ENCODE measurements around the gene RANBP17. TPM values are rescaled to one million over a fixed set of nuclear protein-coding genes. Genes with fewer than 3 reads are reported as not detected.
A peak's percentile ranks its signal among the peaks of the same experiment; 100 is the strongest.

The RANBP17 gene
- total and polyA plus RNA-seq, 12 donors = 5.5 to 119 (median 22.2) TPM

DNA sequence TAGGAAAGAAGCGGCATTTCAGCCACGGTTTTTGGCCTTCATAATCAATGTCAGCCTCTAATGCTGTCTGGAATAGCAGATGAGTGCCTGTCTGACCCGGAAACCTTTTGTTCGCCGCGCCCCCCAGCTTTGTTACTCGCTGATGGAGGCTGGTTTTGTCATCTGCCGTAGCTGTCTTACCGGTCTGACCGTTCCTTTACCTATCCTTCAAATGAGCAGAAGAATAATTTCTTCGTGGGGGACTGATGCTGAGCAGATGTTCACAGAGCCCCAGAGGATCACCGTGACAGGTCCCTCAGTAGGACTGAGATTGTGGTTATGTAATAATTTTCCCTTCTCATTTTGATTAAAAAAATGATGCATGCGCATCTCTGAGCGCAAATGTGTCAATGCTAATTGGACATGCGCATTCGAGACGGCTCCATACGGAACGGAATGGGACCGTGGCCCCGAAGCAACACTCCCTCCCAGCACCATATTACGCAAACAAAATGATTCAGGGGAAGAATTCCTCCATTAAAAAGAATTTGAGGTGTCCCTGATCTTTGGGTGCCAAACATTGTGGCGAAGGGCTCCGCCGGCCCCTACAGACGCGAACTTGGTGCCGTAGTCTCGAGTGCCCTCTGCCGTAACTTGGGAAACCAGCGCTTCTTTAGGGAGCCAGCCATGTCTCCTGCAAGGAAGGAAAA lies 474.8 kb downstream of the RANBP17 start:
- DNase-seq = peak in 6 of 7 donors; percentile 26 to 60 (median 44)

DNA sequence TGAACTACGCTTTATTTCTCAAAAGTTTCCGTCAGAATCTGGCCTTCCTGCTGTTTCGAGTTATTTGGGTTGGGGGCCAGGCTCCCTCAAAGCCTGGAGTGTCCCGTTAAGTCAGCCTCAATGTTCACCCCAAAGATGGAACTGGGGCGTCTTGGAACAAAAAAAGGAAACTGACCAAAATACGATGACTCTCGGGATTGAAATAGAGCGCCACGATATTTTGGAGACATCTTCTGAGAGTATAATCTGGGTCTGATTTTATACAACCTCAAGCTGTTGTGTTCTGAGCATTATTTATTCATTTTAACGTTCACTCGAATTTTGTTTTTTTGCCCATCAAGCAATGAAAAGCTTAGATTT lies 475.4 kb downstream of the RANBP17 start:
- 22 to 36% (median 30%) methylated on average over 11 of the region's 11 CpGs for WGBS, 4 donors
- DNase-seq = no peak
- intact Hi-C loops (cut with DNase I) = loop anchor here in 1 of 2 donors (10.0 kb wide), 1 partner anchor 122 kb away; no protein-coding TSS in a partner anchor
- Histone ChIP-seq H3K9me3 (replicated peaks in 1 of 3) (no peaks in the 10 kb centered on the region), H3K27ac (no peak overlapping the region), H3K27me3 (peaks cover 17% of the 10 kb centered on the region), H3K4me3 (peak overlapping the region in 1 of 4 donors; percentile 54), H3K36me3 (replicated peaks in 1 of 2) (no peaks in the 10 kb centered on the region), H3K4me1 (replicated peaks in 1 of 2) (peaks cover 0 to 4% of the 10 kb centered on the region in 2 donors)
- TF ChIP-seq, protein P1, sequence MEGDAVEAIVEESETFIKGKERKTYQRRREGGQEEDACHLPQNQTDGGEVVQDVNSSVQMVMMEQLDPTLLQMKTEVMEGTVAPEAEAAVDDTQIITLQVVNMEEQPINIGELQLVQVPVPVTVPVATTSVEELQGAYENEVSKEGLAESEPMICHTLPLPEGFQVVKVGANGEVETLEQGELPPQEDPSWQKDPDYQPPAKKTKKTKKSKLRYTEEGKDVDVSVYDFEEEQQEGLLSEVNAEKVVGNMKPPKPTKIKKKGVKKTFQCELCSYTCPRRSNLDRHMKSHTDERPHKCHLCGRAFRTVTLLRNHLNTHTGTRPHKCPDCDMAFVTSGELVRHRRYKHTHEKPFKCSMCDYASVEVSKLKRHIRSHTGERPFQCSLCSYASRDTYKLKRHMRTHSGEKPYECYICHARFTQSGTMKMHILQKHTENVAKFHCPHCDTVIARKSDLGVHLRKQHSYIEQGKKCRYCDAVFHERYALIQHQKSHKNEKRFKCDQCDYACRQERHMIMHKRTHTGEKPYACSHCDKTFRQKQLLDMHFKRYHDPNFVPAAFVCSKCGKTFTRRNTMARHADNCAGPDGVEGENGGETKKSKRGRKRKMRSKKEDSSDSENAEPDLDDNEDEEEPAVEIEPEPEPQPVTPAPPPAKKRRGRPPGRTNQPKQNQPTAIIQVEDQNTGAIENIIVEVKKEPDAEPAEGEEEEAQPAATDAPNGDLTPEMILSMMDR (IDR thresholded peaks at IDR 0.05) = no peak
- no peak for TF ChIP-seq POLR2A (IDR thresholded peaks at IDR 0.05)

More for the DNA sequence above, 474.8 kb downstream of the RANBP17 start:
- H3K4me3 ChIP-seq = peak overlapping the region in 1 of 4 donors; percentile 54
- TF ChIP-seq, protein P1 (IDR thresholded peaks at IDR 0.05) = peak; percentile 13 to 58 (median 48)
- TF ChIP-seq POLR2A (IDR thresholded peaks at IDR 0.05) = no peak
- no peaks in the 10 kb centered on the region for H3K9me3 ChIP-seq (replicated peaks in 1 of 3)
- H3K36me3 ChIP-seq (replicated peaks in 1 of 2) = no peaks in the 10 kb centered on the region
- H3K27ac ChIP-seq = no peak overlapping the region
- H3K4me1 ChIP-seq (replicated peaks in 1 of 2) = peaks cover 0 to 4% of the 10 kb centered on the region in 2 donors
- WGBS, 4 donors = 7 to 14% (median 9%) methylated on average over 28 to 31 of the region's 31 CpGs
- intact Hi-C loops (cut with DNase I) = loop anchor here in 1 of 2 donors (10.0 kb wide), 1 partner anchor 122 kb away; no protein-coding TSS in a partner anchor
- H3K27me3 ChIP-seq = peaks cover 19% of the 10 kb centered on the region

DNA sequence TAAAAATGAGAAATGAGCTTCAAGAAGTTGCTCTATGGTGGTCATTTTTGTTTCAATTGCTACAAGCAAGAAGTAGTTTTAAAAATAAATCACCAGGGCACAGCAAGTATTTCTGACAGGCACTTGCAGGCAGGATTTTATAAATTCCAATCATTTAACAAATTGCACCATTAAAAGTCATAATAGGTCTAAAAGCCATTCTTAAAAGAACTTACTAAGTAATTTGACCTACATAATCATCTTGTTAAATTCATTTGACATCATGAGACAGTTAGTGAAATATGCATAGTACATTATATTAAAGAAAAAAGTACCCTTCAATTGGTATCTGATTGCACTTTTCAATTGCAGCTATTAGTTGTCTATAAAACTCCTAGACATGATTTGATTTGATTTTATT lies 478.2 kb downstream of the RANBP17 start:
- no peaks in the 10 kb centered on the region for H3K36me3 ChIP-seq (replicated peaks in 1 of 2)
- H3K27me3 ChIP-seq = peaks cover 12% of the 10 kb centered on the region
- H3K9me3 ChIP-seq (replicated peaks in 1 of 3) = no peaks in the 10 kb centered on the region
- no peak overlapping the region for H3K27ac ChIP-seq
- TF ChIP-seq, protein P1 (IDR thresholded peaks at IDR 0.05) = no peak
- TF ChIP-seq POLR2A (IDR thresholded peaks at IDR 0.05) = no peak
- peaks cover 0 to 4% of the 10 kb centered on the region in 2 donors for H3K4me1 ChIP-seq (replicated peaks in 1 of 2)
- intact Hi-C loops (cut with DNase I) = loop anchor here in 1 of 2 donors (5.0 to 10.0 kb wide), 2 partner anchors 533 to 595 kb away; no protein-coding TSS in a partner anchor
- H3K4me3 ChIP-seq = no peak overlapping the region
- no peak for DNase-seq

DNA sequence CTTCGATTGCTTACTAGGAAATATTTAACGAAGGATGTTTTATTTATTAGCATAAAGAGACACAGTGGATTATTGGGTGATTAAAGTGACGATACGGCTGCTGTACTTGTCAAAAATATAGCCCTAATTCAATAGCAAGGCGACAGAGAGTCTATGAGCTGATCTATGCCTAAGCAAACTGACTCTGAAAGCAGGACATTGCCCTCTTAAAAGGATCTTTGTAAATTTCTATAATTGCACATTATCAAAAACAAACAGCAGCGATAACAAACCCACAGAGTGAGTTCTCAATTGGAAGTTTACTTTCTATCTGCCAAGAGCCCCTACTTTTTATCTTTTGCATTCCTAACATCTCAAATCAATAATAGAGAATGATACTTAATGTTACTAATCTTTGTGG lies 478.7 kb downstream of the RANBP17 start:
- intact Hi-C loops (cut with DNase I) = loop anchor here in 1 of 2 donors (5.0 to 10.0 kb wide), 2 partner anchors 533 to 596 kb away; no protein-coding TSS in a partner anchor
- 67 to 77% (median 69%) methylated on average over 6 of the region's 6 CpGs for WGBS, 4 donors
- TF ChIP-seq, protein P1 (IDR thresholded peaks at IDR 0.05) = no peak
- no peak for TF ChIP-seq POLR2A (IDR thresholded peaks at IDR 0.05)
- Histone ChIP-seq H3K27me3 (peaks cover 12% of the 10 kb centered on the region), H3K9me3 (replicated peaks in 1 of 3) (no peaks in the 10 kb centered on the region), H3K36me3 (replicated peaks in 1 of 2) (no peaks in the 10 kb centered on the region), H3K4me1 (replicated peaks in 1 of 2) (peaks cover 0 to 4% of the 10 kb centered on the region in 2 donors), H3K27ac (no peak overlapping the region), H3K4me3 (no peak overlapping the region)
- no peak for DNase-seq
